ENCODE data around the gene ALPL. TPM values are rescaled to one million over a fixed set of nuclear protein-coding genes. Genes with fewer than 3 reads are reported as not detected.

Gene ALPL
- total RNA-seq, 1 experiment from 2014 or later = not detected

DNA sequence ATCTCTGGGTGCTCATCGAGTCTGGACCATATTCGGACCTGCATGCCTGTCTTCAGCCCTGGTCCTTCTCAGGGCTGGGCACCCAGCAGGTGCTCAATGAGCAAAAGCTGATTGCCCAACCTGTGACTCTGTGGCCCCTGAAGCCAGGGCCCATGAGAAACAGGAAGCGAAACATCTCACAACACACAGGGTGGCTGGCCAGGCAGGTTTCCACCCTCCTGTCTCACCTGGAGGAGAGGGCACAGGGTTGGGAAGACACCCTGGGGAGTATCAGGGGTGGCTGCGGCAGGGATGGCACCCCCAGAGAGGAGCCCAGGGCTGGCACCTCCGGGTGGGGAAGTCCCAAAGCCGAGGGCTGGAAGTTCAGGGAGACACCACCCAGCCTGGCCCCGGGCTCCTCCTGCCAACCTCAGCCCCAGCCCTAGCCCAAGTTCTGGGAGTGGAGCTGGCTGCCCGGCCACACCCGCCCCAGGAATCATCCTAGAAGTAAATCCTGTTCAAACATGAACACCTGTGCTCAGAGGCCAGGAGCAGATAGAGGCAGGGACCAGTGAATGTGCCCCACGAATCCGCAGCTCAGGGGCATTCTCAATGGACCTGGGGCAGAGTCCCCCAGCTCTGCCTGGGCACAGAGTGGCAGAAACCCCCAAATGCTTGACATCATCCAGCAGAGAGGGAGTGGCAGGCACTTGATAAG is 105.3 kb downstream of the ALPL start:
- TF ChIP-seq, protein P1, sequence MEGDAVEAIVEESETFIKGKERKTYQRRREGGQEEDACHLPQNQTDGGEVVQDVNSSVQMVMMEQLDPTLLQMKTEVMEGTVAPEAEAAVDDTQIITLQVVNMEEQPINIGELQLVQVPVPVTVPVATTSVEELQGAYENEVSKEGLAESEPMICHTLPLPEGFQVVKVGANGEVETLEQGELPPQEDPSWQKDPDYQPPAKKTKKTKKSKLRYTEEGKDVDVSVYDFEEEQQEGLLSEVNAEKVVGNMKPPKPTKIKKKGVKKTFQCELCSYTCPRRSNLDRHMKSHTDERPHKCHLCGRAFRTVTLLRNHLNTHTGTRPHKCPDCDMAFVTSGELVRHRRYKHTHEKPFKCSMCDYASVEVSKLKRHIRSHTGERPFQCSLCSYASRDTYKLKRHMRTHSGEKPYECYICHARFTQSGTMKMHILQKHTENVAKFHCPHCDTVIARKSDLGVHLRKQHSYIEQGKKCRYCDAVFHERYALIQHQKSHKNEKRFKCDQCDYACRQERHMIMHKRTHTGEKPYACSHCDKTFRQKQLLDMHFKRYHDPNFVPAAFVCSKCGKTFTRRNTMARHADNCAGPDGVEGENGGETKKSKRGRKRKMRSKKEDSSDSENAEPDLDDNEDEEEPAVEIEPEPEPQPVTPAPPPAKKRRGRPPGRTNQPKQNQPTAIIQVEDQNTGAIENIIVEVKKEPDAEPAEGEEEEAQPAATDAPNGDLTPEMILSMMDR (conservative IDR thresholded peaks at IDR 0.05) = no peak
- no peak for TF ChIP-seq EZH2 (IDR thresholded peaks at IDR 0.05; ENCODE audit: low read depth)
- CTCF ChIA-PET = no interaction called here
- Histone ChIP-seq H3K79me2 (ENCODE audit: low read depth) (no peaks in the 10 kb centered on the region), H3K9me2 (ENCODE audit: insufficient read depth) (no peaks in the 10 kb centered on the region), H4K20me1 (ENCODE audit: insufficient read depth) (no peaks in the 10 kb centered on the region), H3K36me3 (ENCODE audit: low read depth) (no peaks in the 10 kb centered on the region), H3F3A (ENCODE audit: insufficient read depth, low read depth) (no peaks in the 10 kb centered on the region; the same call in 1 of the 2 replicates), H3K27me3 (ENCODE audit: insufficient read depth, low read depth) (no peaks in the 10 kb centered on the region), H3K27ac (peak overlapping the region; percentile 58), H3K4me2 (peak overlapping the region; percentile 49), H3K4me3 (no peak overlapping the region), H2AFZ (no peak overlapping the region), H3K4me1 (replicated peaks; ENCODE audit: insufficient read depth) (peaks cover 16% of the 10 kb centered on the region), H3K9me3 (ENCODE audit: insufficient read depth, low read depth) (no peaks in the 10 kb centered on the region)
- peak; percentile 38 to 67 for DNase-seq
- POLR2A ChIA-PET (ENCODE audit: unreplicated experiment) = interaction anchor here (0.8 kb wide), 1 partner anchor 12 kb away, joined by 3 read pairs; no protein-coding TSS in a partner anchor
- intact Hi-C loops (cut with micrococcal nuclease; ENCODE audit: unreplicated experiment) = loop anchor here (2.0 to 5.0 kb wide), 2 partner anchors 24 to 43 kb away; no protein-coding TSS in a partner anchor
- no TSS peak for BruUV-seq (replicated peaks)

DNA sequence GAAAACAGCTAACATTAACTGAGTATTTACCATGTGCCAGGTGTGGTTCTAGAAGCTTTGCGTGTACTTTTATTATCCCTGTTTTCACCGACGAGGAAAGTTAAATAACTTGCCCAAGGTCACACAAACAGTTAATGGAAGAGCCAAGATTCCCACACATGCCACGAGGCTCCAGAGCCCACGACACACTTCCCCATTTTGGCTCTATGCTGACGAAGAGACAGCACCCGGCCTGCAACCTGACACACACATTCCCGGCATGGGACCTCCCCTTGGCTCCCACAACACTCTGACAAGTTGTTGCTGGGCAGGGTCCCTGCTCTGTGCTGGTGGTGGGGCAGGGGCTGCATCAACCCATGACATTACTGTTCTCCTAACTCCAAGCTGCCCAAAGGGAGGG is 107.1 kb downstream of the ALPL start:
- Histone ChIP-seq H3K79me2 (ENCODE audit: low read depth) (0 out of 2 replicates have a peak, but pooled peaks cover 3% of the 10 kb centered on the region), H3F3A (ENCODE audit: insufficient read depth, low read depth) (no peaks in the 10 kb centered on the region; the same call in 1 of the 2 replicates), H3K27me3 (ENCODE audit: insufficient read depth, low read depth) (no peaks in the 10 kb centered on the region), H3K27ac (no peak overlapping the region), H2AFZ (no peak overlapping the region), H3K4me3 (no peak overlapping the region), H3K9me3 (ENCODE audit: insufficient read depth, low read depth) (no peaks in the 10 kb centered on the region), H4K20me1 (ENCODE audit: insufficient read depth) (no peaks in the 10 kb centered on the region), H3K4me2 (no peak overlapping the region), H3K36me3 (ENCODE audit: low read depth) (no peaks in the 10 kb centered on the region), H3K9me2 (ENCODE audit: insufficient read depth) (no peaks in the 10 kb centered on the region), H3K4me1 (replicated peaks; ENCODE audit: insufficient read depth) (peaks cover 22% of the 10 kb centered on the region)
- no peak for DNase-seq
- intact Hi-C loops (cut with micrococcal nuclease; ENCODE audit: unreplicated experiment) = no loop called here
- ChIA-PET CTCF (no interaction called here), POLR2A (ENCODE audit: unreplicated experiment) (interaction anchor here (0.7 kb wide), 1 partner anchor 23 kb away, joined by 5 read pairs; no protein-coding TSS in a partner anchor)
- no peak for TF ChIP-seq EZH2 (IDR thresholded peaks at IDR 0.05; ENCODE audit: low read depth)
- TF ChIP-seq, protein P1 (conservative IDR thresholded peaks at IDR 0.05) = no peak
- BruUV-seq (replicated peaks) = no TSS peak

DNA sequence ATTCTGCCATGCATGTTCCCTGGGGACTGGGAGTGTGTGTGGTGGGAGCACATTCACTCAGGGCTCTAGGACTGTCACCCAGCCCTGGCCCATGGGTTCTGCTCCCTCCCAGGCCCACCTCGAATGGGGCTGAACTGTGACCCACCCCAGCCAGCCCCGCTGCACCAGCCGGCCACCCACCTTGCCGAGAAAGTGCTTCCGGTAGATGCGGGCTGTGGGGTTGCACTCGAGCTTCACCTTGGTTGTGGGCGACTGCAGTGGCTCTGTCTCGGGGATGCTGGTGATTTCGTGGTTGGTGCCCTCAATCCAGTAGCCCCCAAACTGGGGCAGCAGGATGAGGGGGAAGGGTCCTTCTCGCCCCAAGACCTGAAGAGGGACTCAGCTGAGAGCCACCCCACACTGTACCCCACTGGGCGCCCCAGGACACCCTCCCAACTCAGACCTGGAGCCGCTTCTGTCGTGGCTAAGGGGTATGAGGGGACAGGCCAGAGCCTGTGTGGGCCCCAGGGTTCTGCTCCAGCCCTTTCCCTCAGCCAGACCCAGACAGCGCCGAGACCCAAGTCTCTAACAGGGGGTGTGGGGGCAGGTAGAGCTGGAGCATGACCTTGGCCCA is 108.0 kb downstream of the ALPL start:
- H3K27ac ChIP-seq = no peak overlapping the region
- BruUV-seq (replicated peaks) = no TSS peak
- H3F3A ChIP-seq (ENCODE audit: insufficient read depth, low read depth) = no peaks in the 10 kb centered on the region; the same call in 1 of the 2 replicates
- 0 out of 2 replicates have a peak, but pooled peaks cover 5% of the 10 kb centered on the region for H3K79me2 ChIP-seq (ENCODE audit: low read depth)
- H3K4me1 ChIP-seq (replicated peaks; ENCODE audit: insufficient read depth) = peaks cover 24% of the 10 kb centered on the region
- no peaks in the 10 kb centered on the region for H3K9me2 ChIP-seq (ENCODE audit: insufficient read depth)
- intact Hi-C loops (cut with micrococcal nuclease; ENCODE audit: unreplicated experiment) = no loop called here
- no peak for DNase-seq
- H3K27me3 ChIP-seq (ENCODE audit: insufficient read depth, low read depth) = no peaks in the 10 kb centered on the region
- ChIA-PET CTCF (no interaction called here), POLR2A (ENCODE audit: unreplicated experiment) (no interaction called here)
- H2AFZ ChIP-seq = no peak overlapping the region
- H3K4me2 ChIP-seq = no peak overlapping the region
- no peak for TF ChIP-seq EZH2 (IDR thresholded peaks at IDR 0.05; ENCODE audit: low read depth)
- TF ChIP-seq, protein P1 (conservative IDR thresholded peaks at IDR 0.05) = no peak
- no peak overlapping the region for H3K4me3 ChIP-seq
- no peaks in the 10 kb centered on the region for H3K36me3 ChIP-seq (ENCODE audit: low read depth)
- H4K20me1 ChIP-seq (ENCODE audit: insufficient read depth) = no peaks in the 10 kb centered on the region
- no peaks in the 10 kb centered on the region for H3K9me3 ChIP-seq (ENCODE audit: insufficient read depth, low read depth)
